Gastroesophageal sphincter (tissue), 4 donors: ENCODE data around the gene CHIT1. TPM values are rescaled to one million over a fixed set of nuclear protein-coding genes. Genes with fewer than 3 reads are reported as not detected.
A peak's percentile ranks its signal among the peaks of the same experiment; 100 is the strongest.

Experiments used
- ATAC-seq: fragments of 150-250 bp; one replicate; pipeline ENCODE4 v1.9.1; 2016; ENCODE audit warnings: mild to moderate bottlenecking, moderate library complexity
- H3K27ac ChIP-seq, 4 donors: fragments of 200-600 bp; sonication (generic) in 3 of 4; 1 replicate in 3 of 4; 2 replicates in 1 of 4; pipeline ENCODE4 v1.5.1; 2016 to 2019
- H3K27me3 ChIP-seq: fragments of 200-600 bp; sonication (generic); one replicate; pipeline ENCODE4 v1.5.1; 2019
- H3K36me3 ChIP-seq, 2 donors: fragments of 200-600 bp; sonication (generic); one replicate each; pipeline ENCODE4 v1.5.1; 2019; ENCODE audit warnings: control low read depth in 1 of 2
- H3K4me1 ChIP-seq, 3 donors: fragments of 200-600 bp; sonication (generic); 1 replicate in 2 of 3; 2 replicates in 1 of 3; pipeline ENCODE4 v1.5.1; 2016 to 2019; ENCODE audit warnings: control low read depth in 2 of 3
- H3K4me3 ChIP-seq, 2 donors: fragments of 200-600 bp; sonication (generic); one replicate each; pipeline ENCODE4 v1.5.1; 2019; ENCODE audit warnings: mild to moderate bottlenecking in 1 of 2, moderate library complexity in 1 of 2
- H3K9me3 ChIP-seq, 3 donors: fragments of 200-600 bp; sonication (generic); one replicate each; pipeline ENCODE4 v1.5.1; 2017 to 2019; ENCODE audit warnings: control low read depth in 2 of 3
- CTCF ChIP-seq, 4 experiments: fragments of 200-600 bp in 2 of 4; fragments of 450-650 bp in 2 of 4; sonication (generic) in 1 of 4; IDR thresholded peaks; one replicate each; pipeline ENCODE4 v1.5.1; 2017 to 2019; ENCODE audit warnings: antibody characterized with exemption in 4 of 4, mild to moderate bottlenecking in 2 of 4, moderate library complexity in 2 of 4
- EP300 ChIP-seq: sonication (generic); formaldehyde crosslinking; IDR thresholded peaks from one replicate; pipeline ENCODE4 v1.6.1; 2017; ENCODE audit warnings: antibody characterized with exemption, mild to moderate bottlenecking
- POLR2A ChIP-seq, 2 donors: fragments of 450-650 bp; IDR thresholded peaks; one replicate each; pipeline ENCODE4 v1.6.1; 2017; ENCODE audit warnings: antibody characterized with exemption in 2 of 2, mild to moderate bottlenecking in 2 of 2, moderate library complexity in 1 of 2
- POLR2AphosphoS5 ChIP-seq: sonication (generic); formaldehyde crosslinking; IDR thresholded peaks from one replicate; pipeline ENCODE4 v1.6.1; 2017; ENCODE audit warnings: antibody characterized with exemption
- WGBS, 2 donors: methylation state at CpG; one replicate each; pipeline ENCODE4 v1.1.5; 2018; ENCODE audit warnings: low coverage in 1 of 2; 5-methylcytosine and 5-hydroxymethylcytosine counted together
- total RNA-seq, 4 donors: library from RNA; depleted of rRNA; stranded (reverse); fragments of >200 nt; gene quantifications; one replicate each; pipeline ENCODE4 v1.1.0, GENCODE V29; 2016

The CHIT1 gene
- total RNA-seq, 4 donors from 2014 or later, result 0.13 to 0.16 TPM; not detected in 2

GRCh38 chr1:203276408-203276807 is 46.9 kb upstream of the CHIT1 start:
- no peak for ATAC-seq
- Histone ChIP-seq H3K4me3 (no peak overlapping the region), H3K27me3 (no peaks in the 10 kb centered on the region), H3K4me1 (peaks cover 6 to 99% (median 48%) of the 10 kb centered on the region in 3 donors), H3K27ac (peak overlapping the region; percentile 94 to 96 (median 95)), H3K36me3 (no peaks in the 10 kb centered on the region), H3K9me3 (no peaks in the 10 kb centered on the region)
- TF ChIP-seq POLR2AphosphoS5, result no peak
- TF ChIP-seq CTCF (IDR thresholded peaks at IDR 0.05), result no peak
- no peak for TF ChIP-seq POLR2A (IDR thresholded peaks at IDR 0.05)
- TF ChIP-seq EP300, result no peak
- WGBS, 2 donors, result 80 to 91% methylated on average over 1 to 5 of the region's 5 CpGs

GRCh38 chr1:203275656-203276272 is 46.3 kb upstream of the CHIT1 start:
- H3K27me3 ChIP-seq, result no peaks in the 10 kb centered on the region
- peaks cover 6 to 99% (median 48%) of the 10 kb centered on the region in 3 donors for H3K4me1 ChIP-seq
- no peak for TF ChIP-seq POLR2A (IDR thresholded peaks at IDR 0.05)
- ATAC-seq, result no peak
- H3K9me3 ChIP-seq, result no peaks in the 10 kb centered on the region
- H3K27ac ChIP-seq, result peak overlapping the region; percentile 94 to 96 (median 94)
- no peak overlapping the region for H3K4me3 ChIP-seq
- no peaks in the 10 kb centered on the region for H3K36me3 ChIP-seq
- WGBS, 2 donors, result 93% methylated on average over 3 to 6 of the region's 11 CpGs

- TF ChIP-seq EP300 (peak; percentile 93), POLR2A (IDR thresholded peaks at IDR 0.05) (peak in 1 of 2 donors; percentile 17), POLR2AphosphoS5 (peak; percentile 98), CTCF (IDR thresholded peaks at IDR 0.05) (peak in 1 of 4 experiments; percentile 15)
- peak; percentile 48 for ATAC-seq
- peaks cover 6 to 92% (median 48%) of the 10 kb centered on the region in 3 donors for H3K4me1 ChIP-seq
- peak overlapping the region; percentile 94 to 96 (median 94) for H3K27ac ChIP-seq
- H3K4me3 ChIP-seq, result peak overlapping the region in 1 of 2 donors; percentile 33
- no peaks in the 10 kb centered on the region for H3K36me3 ChIP-seq
- WGBS, 2 donors, result 37 to 45% methylated on average over 3 to 7 of the region's 12 CpGs
- H3K27me3 ChIP-seq, result no peaks in the 10 kb centered on the region
- H3K9me3 ChIP-seq, result no peaks in the 10 kb centered on the region
Measured at GRCh38 chr1:203274603-203275381, 45.3 kb upstream of the CHIT1 start.

- H3K4me1 ChIP-seq, result peaks cover 3 to 87% (median 43%) of the 10 kb centered on the region in 3 donors
- no peaks in the 10 kb centered on the region for H3K36me3 ChIP-seq
- peak overlapping the region; percentile 94 to 96 (median 94) for H3K27ac ChIP-seq
- peak overlapping the region in 1 of 2 donors; percentile 33 for H3K4me3 ChIP-seq
- H3K27me3 ChIP-seq, result no peaks in the 10 kb centered on the region
- TF ChIP-seq CTCF (IDR thresholded peaks at IDR 0.05) (no peak), POLR2AphosphoS5 (peak; percentile 45)
- no peak for ATAC-seq
- no peaks in the 10 kb centered on the region for H3K9me3 ChIP-seq
- 85% methylated on average over 4 of the region's 12 CpGs; no CpG with 5 or more reads in 1 of the 2 donors for WGBS, 2 donors
Measured at GRCh38 chr1:203273869-203274602, 44.6 kb upstream of the CHIT1 start.

- Histone ChIP-seq H3K36me3 (no peaks in the 10 kb centered on the region), H3K27me3 (no peaks in the 10 kb centered on the region), H3K9me3 (no peaks in the 10 kb centered on the region), H3K4me1 (peaks cover 3 to 84% (median 42%) of the 10 kb centered on the region in 3 donors), H3K27ac (peak overlapping the region; percentile 94 to 96 (median 94)), H3K4me3 (peak overlapping the region in 1 of 2 donors; percentile 33)
- ATAC-seq, result peak; percentile 76
- TF ChIP-seq POLR2A (IDR thresholded peaks at IDR 0.05), result peak in 1 of 2 donors; percentile 29
- TF ChIP-seq EP300, result no peak
- TF ChIP-seq POLR2AphosphoS5, result peak; percentile 60
- TF ChIP-seq CTCF (IDR thresholded peaks at IDR 0.05), result peak; percentile 98 to 99 (median 98)
- 80% methylated on average over 2 of the region's 32 CpGs; no CpG with 5 or more reads in 1 of the 2 donors for WGBS, 2 donors
Measured at GRCh38 chr1:203273206-203273868, 43.9 kb upstream of the CHIT1 start.
